Pancreas (tissue), 10 donors: ENCODE measurements around the gene OR2AG1. TPM values are rescaled to one million over a fixed set of nuclear protein-coding genes. Genes with fewer than 3 reads are reported as not detected.

Experiments used
- ATAC-seq, 4 donors: fragments of 200-7000 bp; cut with Tn5 transposase; one replicate each; pipeline versions ENCODE4 v1.8.0 to v1.9.1; 2020; ENCODE audit warnings: mild to moderate bottlenecking in 4 of 4, moderate library complexity in 4 of 4
- DNase-seq, 6 donors: peaks; one replicate each; pipeline ENCODE4 v3.0.0-alpha.2; 2020
- FAIRE-seq: peaks from 2 replicates; lab custom pipeline; 2012; peaks lifted over from hg19 to GRCh38; lab: Jason Lieb, UNC
- H3K27ac ChIP-seq, 4 donors: fragments of 200-600 bp; sonication (generic); 1 replicate in 3 of 4; 2 replicates in 1 of 4; pipeline versions ENCODE4 v1.5.0 to v1.8.0; 2020
- H3K27me3 ChIP-seq, 4 donors: fragments of 200-600 bp; one replicate each; pipeline ENCODE4 v1.8.0; 2021
- H3K36me3 ChIP-seq, 3 donors: fragments of 200-600 bp; sonication (generic) in 1 of 3; one replicate each; pipeline versions ENCODE4 v1.5.0 to v1.8.0; 2020 to 2021
- H3K4me1 ChIP-seq, 3 donors: fragments of 200-600 bp; one replicate each; pipeline ENCODE4 v1.8.0; 2021
- H3K4me3 ChIP-seq, 4 donors: fragments of 200-600 bp; sonication (generic) in 2 of 4; one replicate each; pipeline versions ENCODE4 v1.5.0 to v1.8.0; 2020 to 2021
- H3K9me3 ChIP-seq, 4 donors: fragments of 200-600 bp; one replicate each; pipeline ENCODE4 v1.8.0; 2021
- WGBS, 2 donors: extraction: QIAGEN DNeasy Blood & Tissue Kit; methylation state at CpG; one replicate each; pipeline ENCODE4 v1.1.7; 2013; 5-methylcytosine and 5-hydroxymethylcytosine counted together
- intact Hi-C, 3 donors: fragments of 100-400 bp; cut with DNase I; formaldehyde crosslinking; loops; one replicate each; pipeline versions ENCODE4 v1.11.1 to v1.14.2; 2022
- polyA plus RNA-seq, 2 donors: library from polyadenylated mRNA; stranded (reverse); fragments of 200-250 nt; gene quantifications; one replicate each; pipeline ENCODE4 v1.2.3, GENCODE V29; 2013
- total RNA-seq, 6 donors: library from RNA; stranded (reverse); fragmentation: NEBNext Ultra II Directional in 4 of 6; extraction: Animal tissue kit (Norgen Biotek cat#: 25700) in 4 of 6; gene quantifications; one replicate each; pipeline versions ENCODE4 v1.2.1 to v1.2.4, GENCODE V29; 2021 to 2023
- TF ChIP-seq, protein P1 (sequence below), 4 donors: fragments of 200-600 bp; sonication (generic) in 3 of 4; IDR thresholded peaks; one replicate each; pipeline versions ENCODE4 v1.5.0 to v1.8.0; 2021; ENCODE audit warnings: antibody characterized with exemption in 4 of 4
- donor health status: healthy with polysubstance abuse.
- donor health status: DM: no; HTN: no; CAD: no; lungs with moderate emphysema.
- donor health status: DM: no; HTN: no; CAD: no.
- donor health status: control.
- donor health status: control.
- donor health status: Bipolar disorder and iron deficiency.
- donor health status: DM: yes; HTN: yes; CAD: no.
- donor health status: DM: no; HTN: no; CAD: no.
- donor health status: DM: no; HTN: no; CAD: no.
- donor health status: DM: yes; HTN: yes; CAD: no.

Gene OR2AG1
- total and polyA plus RNA-seq, 8 donors, result not detected

DNA sequence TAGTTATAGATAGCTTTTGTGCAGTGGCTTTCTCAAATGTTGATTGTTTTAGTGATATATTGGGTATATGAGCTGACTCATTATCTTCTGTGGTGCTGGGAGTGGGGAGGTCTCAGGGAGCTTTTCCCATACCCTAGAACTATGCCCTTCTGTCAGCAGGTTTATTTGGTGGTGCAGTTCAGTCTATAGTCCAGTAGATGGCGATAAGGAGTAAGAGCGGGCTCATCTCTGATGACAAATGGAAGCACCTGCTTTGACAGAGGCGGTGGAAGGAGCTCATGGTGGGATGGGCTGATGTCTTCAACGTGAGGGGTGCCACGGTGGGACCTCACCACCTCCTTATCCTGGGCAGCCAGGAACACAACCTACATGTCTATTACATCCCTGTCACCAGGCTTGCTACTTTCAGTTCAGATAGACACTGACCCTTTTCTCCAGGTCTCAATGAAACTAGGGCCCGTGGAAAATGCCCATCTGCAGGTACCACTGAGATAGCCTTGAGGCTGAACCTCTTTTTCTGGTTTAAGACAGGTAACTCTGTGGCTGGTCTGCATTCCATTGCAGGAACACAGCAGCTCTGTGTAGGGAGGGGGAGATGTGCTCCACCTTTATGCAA lies 29.7 kb downstream of the OR2AG1 start:
- Histone ChIP-seq H3K9me3 (no peaks in the 10 kb centered on the region), H3K36me3 (no peaks in the 10 kb centered on the region), H3K4me1 (no peaks in the 10 kb centered on the region), H3K4me3 (no peak overlapping the region), H3K27ac (no peak overlapping the region), H3K27me3 (no peaks in the 10 kb centered on the region)
- DNase-seq (peak in 1 of 6 donors; percentile 20), ATAC-seq (peak; percentile 64 to 84 (median 70)), FAIRE-seq (no peak)
- intact Hi-C loops, result no loop called here
- WGBS, 2 donors, result 10 to 12% methylated on average over 6 of the region's 6 CpGs
- TF ChIP-seq, protein P1, sequence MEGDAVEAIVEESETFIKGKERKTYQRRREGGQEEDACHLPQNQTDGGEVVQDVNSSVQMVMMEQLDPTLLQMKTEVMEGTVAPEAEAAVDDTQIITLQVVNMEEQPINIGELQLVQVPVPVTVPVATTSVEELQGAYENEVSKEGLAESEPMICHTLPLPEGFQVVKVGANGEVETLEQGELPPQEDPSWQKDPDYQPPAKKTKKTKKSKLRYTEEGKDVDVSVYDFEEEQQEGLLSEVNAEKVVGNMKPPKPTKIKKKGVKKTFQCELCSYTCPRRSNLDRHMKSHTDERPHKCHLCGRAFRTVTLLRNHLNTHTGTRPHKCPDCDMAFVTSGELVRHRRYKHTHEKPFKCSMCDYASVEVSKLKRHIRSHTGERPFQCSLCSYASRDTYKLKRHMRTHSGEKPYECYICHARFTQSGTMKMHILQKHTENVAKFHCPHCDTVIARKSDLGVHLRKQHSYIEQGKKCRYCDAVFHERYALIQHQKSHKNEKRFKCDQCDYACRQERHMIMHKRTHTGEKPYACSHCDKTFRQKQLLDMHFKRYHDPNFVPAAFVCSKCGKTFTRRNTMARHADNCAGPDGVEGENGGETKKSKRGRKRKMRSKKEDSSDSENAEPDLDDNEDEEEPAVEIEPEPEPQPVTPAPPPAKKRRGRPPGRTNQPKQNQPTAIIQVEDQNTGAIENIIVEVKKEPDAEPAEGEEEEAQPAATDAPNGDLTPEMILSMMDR (IDR thresholded peaks at IDR 0.05), result peak; percentile 75 to 90 (median 82)

DNA sequence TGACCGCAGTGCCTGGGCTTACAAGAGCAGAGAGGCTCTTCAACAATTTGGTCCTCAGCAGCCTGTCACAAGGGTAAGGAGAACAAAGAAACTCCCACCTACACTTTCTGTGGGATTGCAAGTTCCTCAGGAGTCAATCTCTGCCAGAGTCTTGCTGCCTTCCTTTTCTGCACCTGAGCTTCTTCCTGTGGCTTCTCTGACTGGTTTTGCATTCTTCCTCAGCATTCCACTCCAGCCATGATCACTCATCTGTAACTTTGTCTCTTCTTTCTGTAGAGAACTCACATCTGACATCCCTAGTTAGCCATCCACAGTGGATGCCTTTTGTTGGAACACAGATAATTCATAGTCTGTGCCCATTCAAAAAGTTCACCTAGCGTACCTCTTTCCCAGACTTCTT lies 30.8 kb downstream of the OR2AG1 start:
- ATAC-seq (no peak), FAIRE-seq (no peak), DNase-seq (no peak)
- no peaks in the 10 kb centered on the region for H3K27me3 ChIP-seq
- H3K9me3 ChIP-seq, result no peaks in the 10 kb centered on the region
- intact Hi-C loops, result no loop called here
- no peak overlapping the region for H3K4me3 ChIP-seq
- H3K4me1 ChIP-seq, result no peaks in the 10 kb centered on the region
- 43 to 62% methylated on average over 2 of the region's 2 CpGs for WGBS, 2 donors
- TF ChIP-seq, protein P1 (IDR thresholded peaks at IDR 0.05), result no peak
- no peaks in the 10 kb centered on the region for H3K36me3 ChIP-seq
- H3K27ac ChIP-seq, result no peak overlapping the region

DNA sequence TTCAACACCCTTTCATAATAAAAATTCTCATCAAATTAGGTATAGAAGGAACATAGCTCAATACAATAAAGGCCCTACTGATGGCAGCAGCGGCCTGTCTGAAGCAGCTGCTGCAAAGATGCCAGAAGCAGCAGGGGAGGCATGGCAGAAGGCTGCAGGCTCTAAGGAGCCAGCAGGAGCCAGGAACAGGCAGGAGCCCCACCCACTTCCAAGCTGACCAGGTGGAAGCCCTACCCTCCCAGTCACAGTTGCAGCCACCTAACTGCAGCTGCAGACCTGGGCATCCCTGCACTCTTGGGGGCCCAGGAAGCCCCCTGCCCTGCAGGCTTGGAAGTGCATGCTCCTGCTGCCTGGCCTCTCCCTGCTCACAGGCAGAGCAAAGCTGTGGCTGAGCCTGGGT lies 34.9 kb downstream of the OR2AG1 start:
- DNase-seq, result no peak
- no peak for FAIRE-seq
- ATAC-seq, result no peak
- Histone ChIP-seq H3K9me3 (no peaks in the 10 kb centered on the region), H3K4me1 (no peaks in the 10 kb centered on the region), H3K27ac (no peak overlapping the region), H3K36me3 (no peaks in the 10 kb centered on the region), H3K27me3 (no peaks in the 10 kb centered on the region), H3K4me3 (no peak overlapping the region)
- TF ChIP-seq, protein P1 (IDR thresholded peaks at IDR 0.05), result no peak
- 50 to 58% methylated on average over 1 of the region's 1 CpG for whole genome bisulfite sequencing, 2 donors
- intact Hi-C loops, result no loop called here

DNA sequence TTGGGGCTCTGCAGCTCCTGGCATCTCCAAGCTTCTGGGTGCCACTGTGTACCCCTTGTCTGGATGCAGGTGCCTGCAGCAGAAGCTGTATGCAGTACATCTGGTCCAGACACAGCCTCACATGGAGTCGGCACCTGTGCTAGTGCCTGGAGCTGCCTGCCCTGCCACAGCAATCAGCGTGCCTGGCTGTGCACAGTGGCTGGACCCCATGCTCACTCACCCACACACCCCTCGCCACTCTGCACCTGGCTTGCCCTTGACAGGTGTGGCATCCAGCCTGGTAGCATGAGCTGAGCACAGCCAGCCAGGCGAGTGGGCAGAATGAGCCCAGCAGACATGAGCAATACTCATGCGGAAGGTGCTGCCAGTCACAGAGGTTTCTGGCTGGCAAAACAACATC lies 36.1 kb downstream of the OR2AG1 start:
- no peak for ATAC-seq
- Histone ChIP-seq H3K4me1 (no peaks in the 10 kb centered on the region), H3K36me3 (no peaks in the 10 kb centered on the region), H3K27ac (no peak overlapping the region), H3K4me3 (no peak overlapping the region), H3K9me3 (no peaks in the 10 kb centered on the region), H3K27me3 (no peaks in the 10 kb centered on the region)
- WGBS, 2 donors, result 79 to 87% methylated on average over 5 of the region's 5 CpGs
- intact Hi-C loops, result no loop called here
- no peak for FAIRE-seq
- peak in 1 of 6 donors; percentile 51 for DNase-seq
- TF ChIP-seq, protein P1 (IDR thresholded peaks at IDR 0.05), result no peak

DNA sequence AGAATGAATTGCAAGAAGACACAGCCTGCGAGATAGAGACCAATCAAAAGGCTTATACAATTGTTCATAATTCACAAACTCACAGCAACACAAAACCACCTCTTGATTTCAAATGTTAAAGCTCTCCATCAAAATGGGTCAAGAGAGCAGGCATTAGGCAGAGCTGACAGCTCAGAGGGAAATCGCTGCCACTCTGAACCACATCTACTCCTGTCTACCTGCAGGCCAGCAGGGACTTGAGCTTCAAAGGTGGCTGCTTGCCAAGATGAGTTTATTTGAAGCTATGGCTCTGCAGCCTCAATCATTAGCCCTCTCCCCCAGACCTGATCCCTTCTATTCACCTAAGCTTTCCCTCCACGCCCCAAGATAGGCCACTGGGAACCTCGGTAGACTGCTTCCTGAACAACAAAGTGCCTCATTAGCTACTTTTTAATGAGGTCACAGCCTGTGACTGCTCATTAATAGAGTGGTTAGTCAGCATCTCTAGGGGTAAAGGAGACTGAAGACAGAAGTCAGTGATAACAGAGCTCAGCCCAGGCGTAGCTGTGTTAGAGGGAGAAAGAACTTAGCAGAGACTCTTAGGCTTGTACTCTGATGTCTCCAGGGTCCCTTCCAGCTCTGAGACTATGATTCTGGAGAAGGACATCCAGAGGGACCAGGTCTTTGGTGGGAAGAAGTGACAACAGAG lies 41.5 kb downstream of the OR2AG1 start:
- DNase-seq (no peak), ATAC-seq (no peak), FAIRE-seq (no peak)
- intact Hi-C loops, result no loop called here
- H3K4me1 ChIP-seq, result no peaks in the 10 kb centered on the region
- WGBS, 2 donors, result 54 to 55% methylated on average over 5 of the region's 5 CpGs
- TF ChIP-seq, protein P1 (IDR thresholded peaks at IDR 0.05), result no peak
- H3K4me3 ChIP-seq, result no peak overlapping the region
- H3K36me3 ChIP-seq, result no peaks in the 10 kb centered on the region
- H3K27ac ChIP-seq, result no peak overlapping the region
- no peaks in the 10 kb centered on the region for H3K27me3 ChIP-seq
- H3K9me3 ChIP-seq, result no peaks in the 10 kb centered on the region
